Breast epithelium (tissue), 4 donors: ENCODE results near the gene GTPBP4. TPM values are rescaled to one million over a fixed set of nuclear protein-coding genes. Genes with fewer than 3 reads are reported as not detected.

Experiments used
- DNase-seq, 2 donors: peaks; one replicate each; pipeline ENCODE4 v3.0.0-alpha.2; 2019; ENCODE audit warnings: low spot score in 2 of 2
- H3K27ac ChIP-seq, 2 donors: fragments of 200-600 bp; sonication (generic) in 1 of 2; one replicate each; pipeline ENCODE4 v1.5.1; 2016 to 2019; ENCODE audit warnings: mild to moderate bottlenecking in 1 of 2
- H3K27me3 ChIP-seq, 2 donors: fragments of 200-600 bp; sonication (generic) in 1 of 2; one replicate each; pipeline versions ENCODE4 v1.5.1 to v1.6.0; 2017 to 2019; ENCODE audit warnings: control low read depth in 1 of 2, mild to moderate bottlenecking in 1 of 2
- H3K36me3 ChIP-seq: fragments of 200-600 bp; one replicate; pipeline ENCODE4 v1.5.1; 2019
- H3K4me1 ChIP-seq, 2 donors: fragments of 200-600 bp; sonication (generic); one replicate each; pipeline ENCODE4 v1.5.1; 2016 to 2019; ENCODE audit warnings: control low read depth in 1 of 2
- H3K4me3 ChIP-seq, 3 donors: fragments of 200-600 bp; sonication (generic); 1 replicate in 2 of 3; 2 replicates in 1 of 3; pipeline ENCODE4 v1.5.1; 2016 to 2019; ENCODE audit warnings: mild to moderate bottlenecking in 3 of 3, moderate library complexity in 2 of 3
- H3K9me3 ChIP-seq, 2 donors: fragments of 200-600 bp; sonication (generic) in 1 of 2; one replicate each; pipeline ENCODE4 v1.5.1; 2016 to 2019; ENCODE audit warnings: control low read depth in 1 of 2
- CTCF ChIP-seq, 3 donors: fragments of 450-650 bp; IDR thresholded peaks; one replicate each; pipeline ENCODE4 v1.5.1; 2016 to 2017; ENCODE audit warnings: antibody characterized with exemption in 3 of 3, mild to moderate bottlenecking in 3 of 3, moderate library complexity in 3 of 3
- POLR2A ChIP-seq: fragments of 450-650 bp; IDR thresholded peaks from one replicate; pipeline ENCODE4 v1.6.1; 2016; ENCODE audit warnings: antibody characterized with exemption, mild to moderate bottlenecking, moderate library complexity
- POLR2AphosphoS5 ChIP-seq, 3 donors: sonication (generic); formaldehyde crosslinking; IDR thresholded peaks; one replicate each; pipeline ENCODE4 v1.6.1; 2017; ENCODE audit warnings: antibody characterized with exemption in 3 of 3
- intact Hi-C: fragments of 100-400 bp; cut with DNase I; formaldehyde crosslinking; loops from one replicate; pipeline ENCODE4 v1.15.1; 2023; ENCODE audit warnings: low total_unique reads
- total RNA-seq, 3 donors: library from RNA; depleted of rRNA; stranded (reverse); fragments of >200 nt; gene quantifications; one replicate each; pipeline ENCODE4 v1.1.0, GENCODE V29; 2016

GTPBP4 gene
- total RNA-seq, 3 donors from 2014 or later: 32.6 to 51.2 (median 50.8) TPM

- no peaks in the 10 kb centered on the region for H3K4me1 ChIP-seq
- no peaks in the 10 kb centered on the region for H3K27me3 ChIP-seq
- TF ChIP-seq CTCF (IDR thresholded peaks at IDR 0.05) (no peak), POLR2AphosphoS5 (IDR thresholded peaks at IDR 0.05) (no peak), POLR2A (no peak)
- no peak overlapping the region for H3K27ac ChIP-seq
- no peak overlapping the region for H3K4me3 ChIP-seq
- H3K36me3 ChIP-seq: peaks cover 7% of the 10 kb centered on the region
- no peaks in the 10 kb centered on the region for H3K9me3 ChIP-seq
- no peak for DNase-seq
- intact Hi-C loops: no loop called here
Measured at GRCh38 chr10:1015688-1016087, 27.5 kb downstream of the GTPBP4 start.

GRCh38 chr10:1019362-1019761, 31.1 kb downstream of the GTPBP4 start:
- no peak for DNase-seq
- no peak overlapping the region for H3K27ac ChIP-seq
- H3K4me3 ChIP-seq: no peak overlapping the region
- H3K9me3 ChIP-seq: no peaks in the 10 kb centered on the region
- H3K27me3 ChIP-seq: no peaks in the 10 kb centered on the region
- TF ChIP-seq POLR2AphosphoS5 (IDR thresholded peaks at IDR 0.05) (no peak), CTCF (IDR thresholded peaks at IDR 0.05) (no peak), POLR2A (no peak)
- no peaks in the 10 kb centered on the region for H3K4me1 ChIP-seq
- no peaks in the 10 kb centered on the region for H3K36me3 ChIP-seq
- intact Hi-C loops: no loop called here

- intact Hi-C loops: no loop called here
- H3K36me3 ChIP-seq: no peaks in the 10 kb centered on the region
Measured at GRCh38 chr10:1020460-1020859, 32.2 kb downstream of the GTPBP4 start.

GRCh38 chr10:1020958-1021357, 32.7 kb downstream of the GTPBP4 start:
- Histone ChIP-seq H3K4me1 (no peaks in the 10 kb centered on the region), H3K36me3 (no peaks in the 10 kb centered on the region), H3K4me3 (no peak overlapping the region), H3K9me3 (no peaks in the 10 kb centered on the region), H3K27me3 (no peaks in the 10 kb centered on the region), H3K27ac (no peak overlapping the region)
- TF ChIP-seq POLR2AphosphoS5 (IDR thresholded peaks at IDR 0.05) (no peak), CTCF (IDR thresholded peaks at IDR 0.05) (no peak), POLR2A (no peak)
- intact Hi-C loops: no loop called here
- DNase-seq: no peak

More at GRCh38 chr10:1020460-1020859, 32.2 kb downstream of the GTPBP4 start:
- H3K4me1 ChIP-seq: no peaks in the 10 kb centered on the region
- no peak for TF ChIP-seq POLR2AphosphoS5 (IDR thresholded peaks at IDR 0.05)
- no peak for TF ChIP-seq CTCF (IDR thresholded peaks at IDR 0.05)
- TF ChIP-seq POLR2A: no peak
- H3K4me3 ChIP-seq: no peak overlapping the region
- no peaks in the 10 kb centered on the region for H3K27me3 ChIP-seq
- H3K27ac ChIP-seq: no peak overlapping the region
- no peaks in the 10 kb centered on the region for H3K9me3 ChIP-seq
- DNase-seq: no peak

GRCh38 chr10:1022413-1022812, 34.2 kb downstream of the GTPBP4 start:
- Histone ChIP-seq H3K27me3 (no peaks in the 10 kb centered on the region), H3K36me3 (no peaks in the 10 kb centered on the region), H3K9me3 (no peaks in the 10 kb centered on the region), H3K4me1 (no peaks in the 10 kb centered on the region), H3K27ac (no peak overlapping the region), H3K4me3 (no peak overlapping the region)
- intact Hi-C loops: no loop called here
- DNase-seq: no peak
- TF ChIP-seq CTCF (IDR thresholded peaks at IDR 0.05) (no peak), POLR2AphosphoS5 (IDR thresholded peaks at IDR 0.05) (no peak), POLR2A (no peak)
